NOMO-1 (cell line): ENCODE results near the gene FUT7.
"Not testable (repeated sequence)": the region's sequence is repeated elsewhere in the genome, so short reads cannot be mapped to it uniquely, and the experiment has no call there.

Experiments used
- DNase-seq, 2 experiments: peaks; one replicate each; lab custom pipeline; 2025; ENCODE audit not compliant: unreplicated experiment in 2 of 2; lab: John Stamatoyannopoulos, UW

FUT7 gene

GRCh38 chr9:137066096-137066861 lies 34.4 kb upstream of the FUT7 start:
- DNase-seq: no peak

GRCh38 chr9:137065336-137065967 lies 33.6 kb upstream of the FUT7 start:
- DNase-seq: no peak

DNA sequence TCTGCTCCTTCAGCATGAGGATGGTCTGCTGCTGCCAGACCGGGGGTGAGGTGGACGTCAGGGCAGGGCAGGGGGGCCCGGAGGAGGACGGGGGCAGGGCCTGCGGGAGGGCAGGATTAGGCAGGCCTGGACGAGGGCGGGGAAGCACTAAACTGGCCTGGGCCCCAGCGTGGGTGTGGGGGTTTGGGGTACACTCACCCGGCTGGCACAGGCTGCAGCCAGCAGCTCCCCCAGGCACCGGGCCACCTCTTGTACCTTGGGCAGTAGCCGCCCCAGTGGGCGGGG lies 32.9 kb upstream of the FUT7 start:
- no peak for DNase-seq

- peak; percentile 32 to 74 for DNase-seq
Observed at GRCh38 chr9:137064027-137064879, 32.4 kb upstream of the FUT7 start.

DNA sequence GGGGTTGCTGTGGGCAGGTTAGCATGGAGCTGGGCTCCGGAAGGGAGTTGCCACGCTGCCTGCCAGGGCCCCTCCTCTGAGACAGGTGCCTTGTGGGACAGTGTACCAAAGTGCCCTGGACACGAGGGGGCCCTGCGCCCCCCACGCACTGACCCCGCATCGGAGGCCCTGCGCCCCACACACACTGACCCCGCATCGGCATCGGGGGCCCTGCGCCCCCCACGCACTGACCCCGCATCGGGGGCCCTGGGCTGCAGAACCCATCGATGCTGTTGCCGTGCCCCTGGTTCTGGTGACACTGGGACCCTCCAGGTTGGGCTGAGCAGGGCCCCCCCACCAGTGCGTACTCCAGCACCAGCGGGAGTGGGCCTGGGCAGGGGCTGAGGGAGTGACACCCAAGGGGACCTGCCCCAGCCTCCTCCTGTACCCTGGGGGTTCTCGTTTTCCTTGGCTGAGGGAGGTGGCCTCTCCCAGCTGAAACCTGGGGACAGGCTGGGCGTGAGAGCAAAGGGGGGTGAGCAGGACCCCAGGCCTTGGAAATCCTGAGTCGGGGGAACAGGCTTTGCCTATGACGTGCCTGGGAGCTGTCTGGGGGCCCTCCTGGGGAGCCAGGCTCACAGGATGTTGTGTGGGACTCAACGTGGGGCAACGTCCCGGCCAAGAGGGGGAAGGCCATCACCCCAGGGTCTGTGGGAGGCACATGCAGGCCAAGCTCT lies 31.6 kb upstream of the FUT7 start:
- no peak for DNase-seq

- DNase-seq: not testable (repeated sequence)
Observed at GRCh38 chr9:137062798-137063197, 30.9 kb upstream of the FUT7 start.

DNA sequence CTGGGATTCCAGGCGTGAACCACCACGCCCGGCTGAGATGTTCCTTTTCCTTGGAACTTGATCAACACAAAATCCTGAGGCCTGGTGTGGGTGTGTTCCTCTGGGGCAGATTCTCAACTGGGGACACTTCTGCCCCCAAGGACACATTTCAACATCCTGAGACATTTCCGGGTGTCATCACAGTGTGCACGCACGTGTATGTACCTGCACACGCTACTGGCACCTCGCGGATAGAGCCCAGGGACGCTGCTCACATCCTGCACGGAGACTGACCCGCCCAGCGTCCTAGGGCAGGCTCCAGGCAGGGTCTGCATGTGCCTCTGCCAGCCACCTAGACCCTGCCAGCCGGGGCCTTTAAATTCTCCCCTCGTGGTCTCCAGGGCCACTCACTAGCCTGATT lies 30.5 kb upstream of the FUT7 start:
- DNase-seq: no peak

DNA sequence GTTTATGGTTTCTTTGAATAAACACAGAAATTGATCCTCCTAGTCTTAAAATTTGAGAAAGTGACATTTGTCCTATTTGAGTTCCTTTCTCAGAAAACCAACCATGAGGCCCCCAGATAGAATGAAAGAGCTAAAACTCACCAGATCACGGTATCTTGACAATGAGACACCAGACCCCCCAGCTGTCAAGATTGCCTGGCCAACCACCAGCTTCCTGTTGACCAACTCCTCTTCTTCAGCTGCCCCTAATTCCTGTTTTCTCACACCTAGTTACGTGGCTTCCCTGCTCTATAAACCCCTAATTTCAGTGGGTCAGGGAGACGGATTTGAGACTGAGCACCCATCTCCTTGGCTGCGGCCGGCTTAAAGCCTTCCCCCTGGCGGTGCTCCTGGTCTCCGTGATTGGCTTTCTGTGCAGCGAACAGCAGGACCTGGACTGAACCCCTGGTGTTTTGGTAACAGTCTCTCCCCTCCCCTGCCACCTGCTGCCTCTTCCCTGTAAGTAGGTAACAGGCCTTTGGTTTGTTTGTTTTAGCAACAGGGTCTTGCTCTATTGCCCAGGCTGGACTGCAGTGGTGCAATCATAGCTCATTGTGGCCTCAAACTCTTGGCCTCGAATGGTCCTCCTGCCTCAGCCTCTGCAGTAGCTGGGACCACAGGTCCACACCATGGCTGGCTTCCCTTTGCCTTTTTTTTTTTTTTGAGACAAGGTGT lies 26.8 kb upstream of the FUT7 start:
- DNase-seq: peak; percentile 32 to 68

- no peak for DNase-seq
Observed at GRCh38 chr9:137057545-137057944, 25.7 kb upstream of the FUT7 start.

GRCh38 chr9:137056739-137057415 lies 25.0 kb upstream of the FUT7 start:
- no peak for DNase-seq

DNA sequence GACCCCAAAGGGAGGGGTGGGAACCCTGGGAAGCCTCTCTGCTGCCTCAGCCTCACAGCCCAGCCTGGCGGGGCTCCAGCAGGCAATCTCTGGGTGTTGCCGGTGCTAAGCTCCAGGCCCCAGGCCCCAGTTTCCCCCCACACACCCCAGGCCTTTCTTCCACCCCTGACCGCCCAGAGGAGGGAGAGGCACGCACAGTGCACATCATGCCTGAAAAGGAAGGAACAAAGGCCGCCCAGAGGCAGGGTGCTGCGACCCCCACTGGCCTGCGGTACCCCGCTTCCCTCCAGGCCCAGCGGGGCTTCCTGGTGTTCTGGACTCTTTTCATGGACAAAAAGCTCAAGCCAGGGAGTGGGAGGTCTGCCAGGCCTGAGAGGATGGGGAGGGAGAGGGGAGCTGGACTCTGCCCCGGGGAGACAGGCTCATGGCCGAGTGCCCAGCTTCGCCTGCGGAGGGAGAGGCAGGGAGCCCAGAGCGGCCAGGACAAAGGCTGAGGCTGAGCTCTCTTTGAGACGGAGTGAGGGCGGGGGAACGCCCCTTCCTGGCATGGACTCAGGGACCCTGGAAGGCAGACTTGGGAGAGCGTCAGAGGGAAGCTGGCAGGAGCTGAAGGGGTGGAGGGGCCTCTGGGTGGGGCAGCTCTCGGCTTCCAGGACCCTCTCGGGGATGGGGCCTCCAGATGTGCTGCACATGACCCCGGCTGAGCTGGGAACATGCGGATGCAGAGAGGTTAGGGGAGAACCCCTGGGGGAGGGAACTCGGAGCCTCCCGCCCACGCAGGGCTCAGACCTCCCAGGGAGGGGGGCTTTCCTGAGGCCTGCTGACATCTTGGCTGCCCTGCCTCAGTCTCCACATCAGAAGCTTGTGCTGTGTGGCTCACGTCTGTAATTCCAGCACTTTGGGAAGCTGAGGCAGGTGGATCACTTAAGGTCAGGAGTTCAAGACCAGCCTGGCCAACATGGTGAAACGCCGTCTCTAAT lies 23.8 kb upstream of the FUT7 start:
- DNase-seq: no peak

GRCh38 chr9:137054932-137055384 lies 23.1 kb upstream of the FUT7 start:
- DNase-seq: no peak

DNA sequence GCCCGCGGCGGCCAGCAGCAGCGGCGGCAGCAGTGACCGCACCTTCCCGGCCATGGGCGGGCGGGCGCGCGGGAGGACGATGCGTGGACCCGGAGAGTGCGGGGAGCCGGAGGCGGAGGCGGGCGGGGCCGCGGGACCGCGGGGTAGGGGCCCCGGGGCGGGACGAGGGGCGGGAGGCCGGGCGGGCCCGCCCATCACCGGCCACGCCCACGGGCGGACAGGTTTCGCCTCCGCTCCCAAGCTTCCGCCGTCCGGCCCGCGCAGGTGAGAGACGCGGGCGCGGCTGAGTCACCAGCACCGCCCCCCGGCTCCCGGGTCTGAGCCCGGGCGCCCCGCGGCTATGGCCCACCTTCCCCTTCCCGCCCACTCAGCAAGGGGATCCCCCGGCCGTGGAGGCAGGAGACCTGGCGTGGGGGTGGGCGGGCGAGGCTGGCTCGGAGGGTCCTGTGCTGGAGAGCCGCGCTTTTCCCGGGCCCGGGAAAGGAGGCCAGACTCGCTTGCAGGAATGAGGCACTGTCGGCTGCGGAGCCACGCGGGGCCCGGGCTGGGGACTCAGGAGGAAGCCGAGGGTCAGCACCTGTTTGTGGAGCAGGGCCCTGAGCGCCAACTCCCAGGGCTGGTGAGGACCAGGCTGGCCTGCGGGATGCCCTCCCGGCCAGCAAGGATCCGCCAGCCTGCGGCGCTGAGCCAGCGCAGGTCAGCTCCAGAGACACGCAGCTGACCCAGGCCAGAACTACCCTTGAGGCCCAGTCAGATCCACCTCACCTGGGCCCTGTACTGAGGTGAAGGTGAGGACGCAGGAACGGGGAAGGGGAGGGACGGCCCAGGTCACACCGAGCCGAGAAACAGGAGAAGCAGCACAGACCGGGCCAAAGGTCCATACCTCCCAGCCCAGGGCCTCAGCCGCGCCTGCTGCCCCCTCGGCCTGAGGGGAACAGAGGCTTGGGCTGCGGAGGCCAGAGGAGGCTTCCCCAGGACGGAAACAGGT lies 22.4 kb upstream of the FUT7 start, which contains the start of gene ENTPD2:
ENTPD2 (minus strand) TSS at position 118 of the 988 bp plus-strand sequence; CDS start at position 54, 64 bp downstream.
- DNase-seq: no peak

GRCh38 chr9:137052998-137053943 lies 21.4 kb upstream of the FUT7 start:
- DNase-seq: no peak

DNA sequence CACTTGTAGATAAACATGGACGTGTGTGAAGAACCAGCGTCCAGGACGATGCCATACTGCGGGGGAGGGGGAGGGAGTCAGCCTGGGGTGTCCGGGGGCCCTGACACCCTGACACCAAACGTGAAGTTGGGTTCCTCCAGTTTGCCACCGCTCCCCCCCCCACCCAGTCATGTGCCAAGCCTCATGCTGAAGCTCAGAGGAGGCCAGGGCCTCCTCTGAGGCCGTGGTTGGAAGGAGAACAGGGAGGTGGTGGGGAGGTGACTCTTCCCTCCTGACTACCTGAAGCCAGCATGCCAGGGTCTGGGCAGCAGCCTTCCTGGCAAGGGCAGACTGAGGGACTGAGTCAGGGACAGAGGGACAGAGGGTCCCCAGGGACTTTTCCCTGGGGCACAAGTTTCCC lies 20.4 kb upstream of the FUT7 start:
- DNase-seq: no peak

DNA sequence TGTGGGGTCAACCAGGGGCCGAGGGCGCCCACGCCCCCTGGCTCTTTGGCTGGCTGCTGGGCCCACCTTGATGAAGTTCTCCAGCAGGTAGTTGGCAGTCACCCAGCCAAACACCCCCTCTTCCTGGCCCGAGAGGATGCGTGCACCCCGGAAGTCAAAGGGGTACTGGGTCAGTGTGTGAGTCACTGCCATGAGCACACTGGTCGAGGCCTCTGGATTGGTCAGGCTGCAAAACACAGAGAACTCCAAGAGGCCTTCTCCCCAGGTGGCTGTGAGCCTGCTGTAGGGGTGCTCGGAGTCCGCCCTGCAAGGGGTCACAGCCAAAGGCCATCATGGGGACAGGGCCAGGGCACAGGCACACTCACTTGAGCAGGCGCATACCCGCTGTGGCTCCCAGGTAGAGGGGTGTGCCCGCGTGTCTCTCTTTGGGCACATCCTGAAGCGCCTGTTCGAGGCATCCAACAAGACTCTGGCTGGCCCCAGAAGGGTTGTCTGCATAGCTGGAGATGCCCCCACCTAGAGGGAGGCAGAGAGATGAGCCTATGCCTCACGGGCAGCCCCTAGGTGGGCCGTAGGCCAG lies 19.3 kb upstream of the FUT7 start:
- no peak for DNase-seq
